DMS114 treated with DMSO at 0.1 percent for 48 hours (cell line): Measurements from ENCODE around the gene FGD2.
"Not testable (repeated sequence)": the region's sequence is repeated elsewhere in the genome, so short reads cannot be mapped to it uniquely, and the experiment has no call there.

Source experiments
- DNase-seq: peaks from one replicate; lab custom pipeline; 2025; ENCODE audit not compliant: unreplicated experiment; lab: John Stamatoyannopoulos, UW

The FGD2 gene

GRCh38 chr6:36989264-36989663 is 16.2 kb upstream of the FGD2 start:
- no peak for DNase-seq

- not testable (repeated sequence) for DNase-seq
Measured at GRCh38 chr6:36990401-36990800, 15.1 kb upstream of the FGD2 start.

- no peak for DNase-seq
Measured at GRCh38 chr6:36997811-36998722, 7.4 kb upstream of the FGD2 start.

- no peak for DNase-seq
Measured at GRCh38 chr6:36998723-36999038, 6.8 kb upstream of the FGD2 start.

- no peak for DNase-seq
Measured at GRCh38 chr6:36999061-36999750, 6.2 kb upstream of the FGD2 start.

- no peak for DNase-seq
Measured at GRCh38 chr6:36999751-37000125, 5.7 kb upstream of the FGD2 start.

GRCh38 chr6:37004044-37004980 is 1.1 kb upstream of the FGD2 start:
- no peak for DNase-seq

- DNase-seq = no peak
Measured at GRCh38 chr6:37005827-37006567, 542 bp downstream of the FGD2 start.

GRCh38 chr6:37006793-37007339 is 1.4 kb downstream of the FGD2 start:
- DNase-seq = no peak

GRCh38 chr6:37007340-37008043 is 2.0 kb downstream of the FGD2 start:
- DNase-seq = no peak

- no peak for DNase-seq
Measured at GRCh38 chr6:37008484-37009465, 3.3 kb downstream of the FGD2 start.

GRCh38 chr6:37010402-37010892 is 5.0 kb downstream of the FGD2 start:
- no peak for DNase-seq

- no peak for DNase-seq
Measured at GRCh38 chr6:37011656-37012378, 6.4 kb downstream of the FGD2 start.

- no peak for DNase-seq
Measured at GRCh38 chr6:37013516-37014491, 8.3 kb downstream of the FGD2 start.

GRCh38 chr6:37014667-37015066 is 9.2 kb downstream of the FGD2 start:
- no peak for DNase-seq

- DNase-seq = no peak
Measured at GRCh38 chr6:37015532-37015931, 10.1 kb downstream of the FGD2 start.

GRCh38 chr6:37016995-37017394 is 11.5 kb downstream of the FGD2 start:
- no peak for DNase-seq
